ENCODE data around the gene ADAMTS9.

The ADAMTS9 gene

DNA sequence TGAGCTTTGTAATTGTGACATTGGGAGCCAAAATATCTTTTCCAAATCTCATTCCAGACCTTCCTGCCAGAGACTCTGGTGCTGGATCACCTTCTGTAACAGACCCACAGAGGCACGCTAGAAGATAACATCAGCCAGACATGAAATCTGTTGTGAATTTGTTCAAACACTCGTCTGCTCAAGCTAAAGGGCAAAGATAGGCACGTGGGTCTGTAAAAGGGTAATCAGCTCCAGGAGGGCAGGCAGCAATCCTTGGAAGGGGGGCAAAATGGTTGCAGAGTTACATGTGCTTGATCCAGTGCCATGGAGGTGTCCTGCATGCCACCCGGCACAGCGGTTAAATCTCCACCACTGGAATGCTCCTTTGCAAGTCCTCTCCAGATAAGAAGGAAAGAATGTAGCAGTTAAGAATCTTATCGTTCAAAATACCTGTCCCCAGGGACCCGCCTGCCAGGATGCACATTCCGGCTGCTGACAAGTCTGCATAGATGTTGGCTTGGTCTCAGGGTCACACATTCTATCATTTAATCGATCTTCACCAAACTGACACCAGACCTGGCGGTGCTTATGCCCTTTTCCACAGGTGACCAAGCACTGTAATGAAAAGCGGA is 74.8 kb downstream of the ADAMTS9 start:
- FAIRE-seq = no peak

- no peak for FAIRE-seq
These were observed 75.5 kb downstream of the ADAMTS9 start for GRCh38 chr3:64612082-64612860.

- FAIRE-seq = no peak
These were observed 79.1 kb downstream of the ADAMTS9 start for GRCh38 chr3:64608741-64609140.

DNA sequence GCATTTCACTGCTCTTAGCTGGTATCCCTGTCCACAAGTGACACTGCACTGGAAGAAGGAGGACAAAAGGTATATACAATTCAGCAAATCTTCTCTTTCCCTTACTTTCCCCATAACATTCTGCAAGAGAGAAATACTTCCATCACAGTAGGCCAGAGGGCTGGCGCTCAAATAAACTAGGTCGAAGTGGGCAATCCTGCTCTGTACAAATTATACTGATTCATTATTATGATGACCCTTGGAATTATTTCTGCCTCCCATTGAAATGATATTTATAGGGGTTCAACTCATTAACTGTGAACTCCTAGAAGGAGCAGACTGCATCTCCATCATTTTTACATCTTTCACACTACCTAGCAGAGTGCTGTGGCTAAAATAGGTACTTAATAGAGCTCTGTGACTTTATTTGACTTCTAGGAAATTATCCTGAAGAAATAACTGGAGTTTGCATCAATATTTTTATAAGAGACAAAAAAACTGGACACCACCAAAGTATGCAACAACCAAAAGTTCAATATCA is 80.7 kb downstream of the ADAMTS9 start:
- no peak for FAIRE-seq

DNA sequence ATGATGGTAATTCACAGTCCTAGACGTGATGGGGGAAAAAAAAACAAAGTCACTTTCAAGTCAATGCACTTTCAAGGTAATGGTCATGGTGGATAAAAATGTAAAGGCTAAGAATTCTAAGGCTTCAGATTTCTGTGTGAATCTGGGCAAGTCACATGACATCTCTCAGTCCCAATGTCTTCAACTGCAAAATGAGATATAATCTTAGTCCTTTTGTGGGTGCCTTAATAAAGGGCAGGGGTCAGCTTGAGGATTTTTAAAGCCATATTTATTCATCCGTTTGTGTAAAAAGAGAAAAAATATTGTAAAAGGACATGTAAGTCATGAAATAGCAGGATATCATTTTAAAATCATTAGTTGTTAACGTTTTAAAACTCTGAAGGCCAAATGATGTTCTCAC is 83.5 kb downstream of the ADAMTS9 start:
- no peak for FAIRE-seq

DNA sequence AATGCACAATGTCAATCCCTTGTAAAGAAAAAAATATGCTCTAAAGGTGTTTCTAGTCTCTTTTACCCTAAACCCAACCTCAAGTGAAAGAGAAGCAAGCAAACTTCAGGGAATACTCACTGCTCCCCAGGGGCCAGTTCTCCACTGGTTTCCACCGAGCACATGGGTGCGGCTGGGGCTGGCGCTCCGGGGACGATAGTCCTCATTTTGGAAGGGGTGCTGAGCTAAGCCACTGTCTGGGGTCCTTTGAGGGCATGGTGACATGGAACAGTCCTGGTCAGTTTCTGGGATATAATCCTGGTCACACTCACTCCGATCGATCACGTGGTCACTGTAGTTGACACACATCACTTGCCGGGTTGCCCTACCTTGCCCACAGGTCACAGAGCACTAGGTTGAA is 86.0 kb downstream of the ADAMTS9 start:
- no peak for FAIRE-seq

- FAIRE-seq = no peak
These were observed 87.4 kb downstream of the ADAMTS9 start for GRCh38 chr3:64600246-64600950.

GRCh38 chr3:64599651-64600050 is 88.1 kb downstream of the ADAMTS9 start:
- no peak for FAIRE-seq

DNA sequence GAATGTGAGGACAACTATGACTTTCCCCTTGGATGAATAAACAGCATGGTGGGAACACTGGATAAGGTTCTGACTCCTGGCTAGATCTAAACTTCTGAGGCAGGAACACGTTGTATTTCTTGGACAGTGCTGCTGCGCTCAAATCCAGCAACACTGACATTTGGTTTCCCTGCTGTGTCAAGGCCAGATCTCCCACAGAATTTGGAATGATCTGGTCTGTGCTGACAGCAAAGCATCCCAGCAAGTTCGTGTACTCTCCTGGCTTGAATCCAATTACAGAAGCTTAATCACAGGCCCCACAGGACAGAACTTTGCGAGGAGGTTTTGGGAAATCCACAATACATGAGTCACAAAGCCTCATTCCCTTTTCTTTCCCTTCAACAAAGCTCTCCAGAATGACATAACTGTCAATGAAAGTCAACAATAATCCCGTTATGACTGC is 92.5 kb downstream of the ADAMTS9 start:
- FAIRE-seq = no peak

DNA sequence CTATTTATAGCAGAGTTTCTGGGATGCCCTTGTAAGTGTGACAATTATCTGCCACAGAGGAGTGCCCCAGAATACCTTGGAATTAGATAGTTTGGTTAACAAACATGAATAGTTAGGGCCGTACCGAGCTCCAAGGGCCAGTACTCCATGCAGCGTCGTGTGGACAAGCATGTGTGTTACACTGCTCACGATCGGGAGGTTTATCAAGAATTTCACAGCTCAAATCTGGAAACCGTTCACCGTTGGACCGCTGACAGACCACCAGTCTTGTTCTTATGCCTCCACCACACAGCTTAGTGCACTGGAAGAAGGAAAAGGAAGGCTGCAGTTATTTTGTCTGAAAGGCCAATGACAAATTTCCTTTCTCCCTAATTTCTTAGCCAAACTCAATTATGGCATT is 93.7 kb downstream of the ADAMTS9 start:
- FAIRE-seq = no peak

- FAIRE-seq = no peak
These were observed 94.5 kb downstream of the ADAMTS9 start for GRCh38 chr3:64593350-64593749.

DNA sequence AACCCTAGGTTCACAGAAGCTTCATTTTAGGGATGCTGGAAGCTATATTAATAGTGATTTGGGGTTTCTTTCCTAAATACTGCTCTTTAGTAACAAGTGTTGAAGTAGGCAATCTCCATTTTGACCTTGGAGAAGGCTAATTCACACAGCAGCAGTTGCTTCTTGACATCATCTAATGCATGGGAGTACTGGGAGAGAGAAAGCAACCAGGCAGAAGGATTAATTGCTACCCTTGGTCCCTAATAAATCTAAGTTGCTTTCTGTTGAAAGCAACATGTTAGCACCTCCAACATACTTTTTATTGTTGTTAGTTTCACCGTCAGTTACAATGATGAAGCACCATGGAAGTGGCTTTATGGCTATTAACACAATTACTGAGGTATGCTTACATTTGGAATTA is 96.2 kb downstream of the ADAMTS9 start:
- no peak for FAIRE-seq

DNA sequence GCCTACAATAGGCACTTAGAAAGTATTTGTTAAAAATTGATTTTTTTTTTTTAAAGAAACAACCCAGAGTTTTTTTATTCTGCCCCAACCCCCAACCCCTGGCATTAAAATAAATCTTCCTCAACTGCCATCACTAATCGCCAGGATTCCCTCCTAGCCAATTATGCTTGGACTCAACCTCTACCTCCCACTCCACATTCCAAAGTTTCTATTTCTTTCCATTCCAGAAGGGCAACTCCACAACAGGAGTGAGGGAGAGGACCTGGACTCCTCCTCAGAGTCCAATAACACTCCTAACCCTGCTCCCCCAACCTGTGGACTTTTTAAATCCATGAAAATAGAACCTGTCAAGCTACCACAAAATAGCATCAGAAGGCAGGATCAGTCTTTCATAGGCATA is 99.4 kb downstream of the ADAMTS9 start:
- FAIRE-seq = no peak

- no peak for FAIRE-seq
These were observed 100.8 kb downstream of the ADAMTS9 start for GRCh38 chr3:64586952-64587351.

DNA sequence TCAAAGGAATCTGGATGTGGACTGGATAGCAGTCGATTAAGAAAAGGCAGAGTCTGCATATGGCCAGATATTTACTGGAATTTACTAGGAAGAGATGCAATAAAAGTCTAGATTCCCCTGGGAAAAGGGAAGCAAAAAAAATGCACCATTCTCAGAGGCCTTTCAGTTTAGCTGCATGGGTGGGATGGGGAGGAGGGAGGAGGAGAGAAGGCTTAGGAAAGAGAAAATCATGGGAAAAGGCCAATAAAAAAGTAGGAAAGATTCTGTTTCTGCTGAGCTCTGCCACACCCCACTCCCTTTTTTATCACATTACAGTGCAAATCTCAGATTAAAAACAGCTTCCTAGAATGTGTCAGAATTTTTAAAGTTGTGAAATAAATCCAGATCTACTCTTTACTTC is 103.6 kb downstream of the ADAMTS9 start:
- FAIRE-seq = no peak

DNA sequence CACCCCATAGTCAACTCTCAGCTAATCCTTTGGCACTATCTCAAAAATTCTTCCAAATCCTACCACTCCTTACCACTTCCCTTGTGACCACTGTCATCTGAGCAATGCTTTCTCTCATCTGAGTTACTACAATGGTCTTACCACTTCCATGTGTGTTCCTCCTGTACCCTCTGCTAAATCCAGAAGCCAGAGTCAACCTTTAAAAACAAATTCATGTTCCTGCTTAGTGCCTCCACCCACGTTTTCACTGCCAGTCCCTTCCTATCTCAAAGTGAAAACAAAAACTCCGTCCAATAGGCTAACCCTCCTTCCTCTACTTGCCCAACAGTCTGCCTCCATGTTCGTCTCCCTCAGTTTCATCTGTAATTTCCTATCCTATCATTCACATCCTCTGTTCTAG is 109.0 kb downstream of the ADAMTS9 start:
- FAIRE-seq = no peak

DNA sequence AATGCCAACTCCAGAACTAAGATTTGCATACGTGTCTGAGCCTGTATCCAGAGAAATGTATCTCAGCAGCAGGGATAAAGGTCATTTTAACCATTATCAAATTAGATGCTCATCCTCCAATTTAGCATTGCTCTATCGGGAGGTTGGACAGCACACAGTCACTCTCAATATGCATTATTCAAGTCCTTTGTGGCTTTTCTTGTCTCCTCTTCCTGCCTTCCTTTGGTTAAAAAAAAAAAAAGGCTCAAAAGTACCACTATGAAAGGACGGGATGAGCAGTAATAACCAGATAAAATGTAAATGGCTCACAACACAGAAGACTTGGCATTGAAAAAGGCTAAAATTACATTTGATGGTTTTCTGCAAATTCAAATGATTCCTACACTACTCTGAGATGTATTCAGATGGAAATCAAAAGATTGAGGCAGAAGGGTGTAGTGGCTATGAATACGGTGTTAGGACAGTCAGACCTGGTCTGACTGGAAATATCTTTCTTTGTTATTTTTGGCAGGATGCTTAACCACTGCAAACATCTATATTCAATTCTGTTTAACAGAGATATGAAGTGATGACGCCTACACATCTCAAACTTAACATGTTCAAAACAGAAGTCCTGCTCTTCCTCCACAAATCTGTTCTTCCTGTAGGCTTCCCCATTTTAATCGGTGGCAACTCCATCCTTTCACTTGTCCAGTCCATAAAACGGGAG is 109.6 kb downstream of the ADAMTS9 start:
- no peak for FAIRE-seq

DNA sequence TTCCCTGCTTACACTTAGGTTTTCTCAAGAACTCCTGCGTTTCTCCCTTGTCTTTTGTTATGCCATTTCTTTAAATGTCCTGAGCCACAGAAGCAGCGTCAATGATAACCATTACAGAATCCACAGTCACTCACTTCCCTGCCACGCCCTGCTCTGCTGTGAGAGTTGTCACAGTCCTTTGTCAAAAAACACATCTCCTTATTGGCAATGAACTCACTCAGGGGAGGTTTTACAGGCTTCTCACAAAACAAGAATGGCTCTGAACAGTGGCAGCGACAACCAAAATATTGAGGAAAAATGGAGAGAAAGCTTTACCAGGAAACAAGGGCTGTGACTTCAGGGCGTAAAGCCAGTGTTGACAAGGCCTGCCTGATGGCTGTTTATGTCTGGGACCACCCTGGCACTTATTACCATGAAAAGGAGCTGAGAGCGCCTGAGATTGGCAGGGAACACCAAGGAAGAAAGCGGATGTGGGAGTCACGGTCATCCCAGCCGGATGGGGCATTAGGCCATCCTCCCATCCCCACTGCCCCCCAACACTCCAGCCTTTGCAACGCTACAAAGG is 111.5 kb downstream of the ADAMTS9 start:
- FAIRE-seq = no peak

DNA sequence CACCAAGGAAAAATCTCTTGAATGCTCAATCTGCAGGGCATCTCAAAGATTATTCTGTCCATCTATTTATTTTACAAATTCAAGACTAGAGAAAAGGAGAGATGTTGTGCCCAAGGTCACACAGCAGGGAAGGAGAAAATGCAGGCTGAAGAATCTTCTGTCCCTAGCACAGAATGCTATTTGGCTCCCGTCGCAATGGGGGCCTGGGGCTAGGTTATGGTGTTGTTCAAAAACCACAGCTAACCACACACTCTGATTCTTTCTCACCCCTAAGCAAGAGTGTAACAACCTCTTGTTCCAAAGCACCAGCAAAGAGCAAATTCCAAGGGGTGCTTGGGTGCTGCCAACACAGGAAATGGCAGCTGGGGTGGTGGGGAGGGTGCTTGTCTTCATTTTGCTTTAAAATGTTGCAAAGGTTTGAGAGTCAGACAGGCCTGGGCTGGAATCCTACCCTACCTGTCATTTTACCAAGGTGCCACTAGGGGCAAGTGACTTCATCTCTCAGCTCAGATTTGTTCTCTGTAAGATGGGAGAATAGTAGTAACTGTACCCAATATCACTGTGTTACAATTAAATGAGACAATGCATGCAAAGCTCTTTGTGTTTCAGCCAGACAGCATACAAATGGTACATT is 112.5 kb downstream of the ADAMTS9 start:
- no peak for FAIRE-seq

GRCh38 chr3:64574194-64574593 is 113.6 kb downstream of the ADAMTS9 start:
- no peak for FAIRE-seq

- FAIRE-seq = no peak
These were observed 115.8 kb downstream of the ADAMTS9 start for GRCh38 chr3:64571982-64572381.

DNA sequence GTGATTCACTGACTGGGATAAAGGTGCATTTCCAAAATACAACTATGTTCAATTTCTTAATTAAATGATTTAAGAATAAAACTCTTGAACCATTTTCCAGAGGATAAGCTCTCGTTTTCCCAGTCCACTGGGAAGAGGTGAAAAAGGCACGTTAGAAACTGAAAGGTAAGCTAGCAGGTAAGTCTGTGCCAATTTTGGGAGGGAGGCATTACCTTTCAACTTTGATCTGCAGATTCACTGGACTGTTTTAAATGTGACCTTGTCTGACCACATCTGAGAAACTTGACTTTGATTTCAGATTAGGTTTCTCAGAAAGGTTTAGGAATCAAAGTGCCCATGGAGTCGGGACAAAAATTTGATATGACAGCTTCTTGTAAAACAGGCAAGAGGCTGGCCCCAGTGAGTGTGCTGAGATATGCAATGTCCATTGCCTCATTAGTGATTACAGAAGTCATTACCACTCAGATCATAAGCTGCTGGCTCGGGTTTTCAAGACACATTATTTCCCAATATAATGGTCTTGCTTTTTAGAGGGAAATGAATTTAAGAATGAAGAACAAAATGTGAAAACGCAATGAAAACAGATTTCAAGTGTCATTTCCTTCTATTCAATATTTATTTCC is 118.8 kb downstream of the ADAMTS9 start:
- no peak for FAIRE-seq
